Upper lobe of left lung (tissue), 6 donors: ENCODE data around the gene TRAT1. TPM values are rescaled to one million over a fixed set of nuclear protein-coding genes. Genes with fewer than 3 reads are reported as not detected.

ENCODE experiments used
- ATAC-seq, 2 donors: fragments of 200-7000 bp; cut with Tn5 transposase; one replicate each; pipeline ENCODE4 v1.9.1; 2022; ENCODE audit warnings: mild to moderate bottlenecking in 2 of 2, moderate library complexity in 2 of 2; ENCODE audit not compliant: low FRiP score in 2 of 2
- DNase-seq, 2 donors: peaks; one replicate each; pipeline ENCODE4 v3.0.0-alpha.2; 2019 to 2020
- H3K27ac ChIP-seq, 4 donors: fragments of 200-600 bp; sonication (generic); one replicate each; pipeline ENCODE4 v1.5.1; 2016 to 2019
- H3K27me3 ChIP-seq, 4 donors: fragments of 200-600 bp; sonication (generic); one replicate each; pipeline ENCODE4 v1.5.1; 2017 to 2019
- H3K36me3 ChIP-seq, 4 donors: fragments of 200-600 bp; sonication (generic); one replicate each; pipeline ENCODE4 v1.5.1; 2016 to 2019
- H3K4me1 ChIP-seq, 4 donors: fragments of 200-600 bp; sonication (generic); one replicate each; pipeline ENCODE4 v1.5.1; 2018 to 2019
- H3K4me3 ChIP-seq, 4 donors: fragments of 200-600 bp; sonication (generic); one replicate each; pipeline ENCODE4 v1.5.1; 2017 to 2019; ENCODE audit warnings: mild to moderate bottlenecking in 2 of 4, moderate library complexity in 1 of 4
- H3K9me3 ChIP-seq, 4 donors: fragments of 200-600 bp; sonication (generic); one replicate each; pipeline ENCODE4 v1.5.1; 2018 to 2019
- EP300 ChIP-seq, 4 donors: sonication (generic); formaldehyde crosslinking; IDR thresholded peaks; one replicate each; pipeline ENCODE4 v1.5.1; 2017; ENCODE audit warnings: antibody characterized with exemption in 4 of 4, control low read depth in 2 of 4
- POLR2A ChIP-seq, 4 donors: fragments of 450-650 bp; IDR thresholded peaks; one replicate each; pipeline ENCODE4 v1.5.1; 2016 to 2017; ENCODE audit warnings: antibody characterized with exemption in 4 of 4, mild to moderate bottlenecking in 2 of 4
- POLR2AphosphoS5 ChIP-seq, 2 donors: sonication (generic); formaldehyde crosslinking; IDR thresholded peaks; one replicate each; pipeline ENCODE4 v1.5.1; 2017; ENCODE audit warnings: antibody characterized with exemption in 2 of 2
- WGBS, 2 donors: methylation state at CpG; one replicate each; pipeline ENCODE4 v1.1.5; 2017 to 2018; 5-methylcytosine and 5-hydroxymethylcytosine counted together
- total RNA-seq, 6 donors: library from RNA; depleted of rRNA in 4 of 6; stranded (reverse); fragments of >200 nt in 4 of 6; gene quantifications; one replicate each; pipeline versions ENCODE4 v1.1.0 to v1.2.1, GENCODE V29; 2016 to 2021
- TF ChIP-seq, protein P1 (sequence below), 6 experiments: fragments of 450-650 bp in 4 of 6; fragments of 200-600 bp in 2 of 6; sonication (generic) in 2 of 6; IDR thresholded peaks; one replicate each; pipeline ENCODE4 v1.5.1; 2016 to 2019; ENCODE audit warnings: antibody characterized with exemption in 6 of 6
- donor health status: DM: no; HTN: no; CAD: no; lungs with moderate emphysema.
- donor health status: DM: no; HTN: yes; CAD: no; lungs with severe emphysema.

TRAT1 gene
- total RNA-seq, 6 donors from 2014 or later, result 0.67 to 9.9 (median 1.1) TPM

DNA sequence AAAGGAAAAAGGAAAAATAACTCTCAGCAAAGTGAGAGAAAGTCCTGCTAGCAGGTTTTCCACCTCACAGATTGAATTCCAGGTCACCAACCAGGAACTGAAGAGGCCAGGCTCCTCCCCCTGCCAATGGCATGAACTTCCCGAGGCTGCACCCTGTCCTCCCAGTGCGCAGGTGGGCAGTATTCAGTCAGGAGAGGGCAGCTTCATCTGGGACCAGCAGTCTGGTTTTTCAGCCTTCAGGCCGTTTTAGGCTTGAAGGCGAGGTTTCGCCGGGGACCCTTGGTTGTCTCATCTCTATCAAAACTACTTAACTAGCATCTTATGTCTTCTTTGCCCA is 41.2 kb downstream of the TRAT1 start:
- WGBS, 2 donors, result 84 to 86% methylated on average over 6 of the region's 6 CpGs
- Histone ChIP-seq H3K27ac (no peak overlapping the region), H3K4me3 (no peak overlapping the region), H3K9me3 (no peaks in the 10 kb centered on the region), H3K27me3 (no peaks in the 10 kb centered on the region), H3K36me3 (no peaks in the 10 kb centered on the region), H3K4me1 (no peaks in the 10 kb centered on the region)
- ATAC-seq (no peak), DNase-seq (no peak)
- no peak for TF ChIP-seq EP300 (IDR thresholded peaks at IDR 0.05)
- TF ChIP-seq POLR2AphosphoS5 (IDR thresholded peaks at IDR 0.05), result no peak
- no peak for TF ChIP-seq POLR2A (IDR thresholded peaks at IDR 0.05)
- TF ChIP-seq, protein P1, sequence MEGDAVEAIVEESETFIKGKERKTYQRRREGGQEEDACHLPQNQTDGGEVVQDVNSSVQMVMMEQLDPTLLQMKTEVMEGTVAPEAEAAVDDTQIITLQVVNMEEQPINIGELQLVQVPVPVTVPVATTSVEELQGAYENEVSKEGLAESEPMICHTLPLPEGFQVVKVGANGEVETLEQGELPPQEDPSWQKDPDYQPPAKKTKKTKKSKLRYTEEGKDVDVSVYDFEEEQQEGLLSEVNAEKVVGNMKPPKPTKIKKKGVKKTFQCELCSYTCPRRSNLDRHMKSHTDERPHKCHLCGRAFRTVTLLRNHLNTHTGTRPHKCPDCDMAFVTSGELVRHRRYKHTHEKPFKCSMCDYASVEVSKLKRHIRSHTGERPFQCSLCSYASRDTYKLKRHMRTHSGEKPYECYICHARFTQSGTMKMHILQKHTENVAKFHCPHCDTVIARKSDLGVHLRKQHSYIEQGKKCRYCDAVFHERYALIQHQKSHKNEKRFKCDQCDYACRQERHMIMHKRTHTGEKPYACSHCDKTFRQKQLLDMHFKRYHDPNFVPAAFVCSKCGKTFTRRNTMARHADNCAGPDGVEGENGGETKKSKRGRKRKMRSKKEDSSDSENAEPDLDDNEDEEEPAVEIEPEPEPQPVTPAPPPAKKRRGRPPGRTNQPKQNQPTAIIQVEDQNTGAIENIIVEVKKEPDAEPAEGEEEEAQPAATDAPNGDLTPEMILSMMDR (IDR thresholded peaks at IDR 0.05), result no peak

DNA sequence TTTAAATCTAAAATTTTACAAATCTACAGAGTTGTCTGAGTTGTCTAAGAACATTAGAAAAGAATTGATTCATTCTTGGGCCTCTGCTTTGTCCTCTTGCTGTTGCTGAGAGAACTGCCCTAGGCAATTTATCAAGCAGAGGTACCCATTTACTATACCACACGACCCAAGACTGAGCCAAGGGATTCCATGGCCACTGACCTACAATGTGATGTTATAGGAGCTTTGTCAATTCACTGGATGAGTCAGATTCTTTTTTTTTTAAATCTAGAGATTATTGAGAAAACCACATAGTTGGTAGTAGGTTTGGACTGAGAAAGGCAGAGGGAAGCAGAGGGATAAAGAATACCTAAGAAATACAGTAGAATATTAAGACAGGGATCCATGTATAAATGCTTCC is 55.3 kb downstream of the TRAT1 start:
- Histone ChIP-seq H3K27me3 (no peaks in the 10 kb centered on the region), H3K4me3 (no peak overlapping the region), H3K27ac (no peak overlapping the region), H3K4me1 (no peaks in the 10 kb centered on the region), H3K9me3 (no peaks in the 10 kb centered on the region), H3K36me3 (no peaks in the 10 kb centered on the region)
- 50 to 60% methylated on average over 1 of the region's 1 CpG for WGBS, 2 donors
- ATAC-seq, result no peak
- no peak for DNase-seq
- TF ChIP-seq, protein P1 (IDR thresholded peaks at IDR 0.05), result no peak
- TF ChIP-seq POLR2AphosphoS5 (IDR thresholded peaks at IDR 0.05) (no peak), POLR2A (IDR thresholded peaks at IDR 0.05) (no peak), EP300 (IDR thresholded peaks at IDR 0.05) (no peak)

DNA sequence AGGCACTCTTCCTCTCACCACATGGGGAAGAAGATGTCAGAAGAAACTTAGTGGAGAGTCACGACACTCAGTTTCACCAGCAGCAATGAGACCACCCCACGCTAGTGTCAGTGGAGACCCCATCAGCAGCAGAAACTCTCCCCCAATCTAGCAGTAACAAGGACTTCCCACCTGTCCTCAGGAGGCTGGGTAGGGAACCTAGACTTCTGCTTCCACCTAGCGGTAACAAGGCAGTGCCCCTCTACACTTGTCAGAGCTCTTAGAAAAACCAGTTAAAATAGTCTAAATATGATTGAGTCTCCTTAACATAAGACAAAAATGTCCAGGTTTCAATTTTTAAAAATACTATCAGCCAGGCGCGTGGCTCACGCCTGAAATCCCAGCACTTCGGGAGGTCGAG is 57.3 kb downstream of the TRAT1 start:
- H3K4me3 ChIP-seq, result no peak overlapping the region
- H3K27ac ChIP-seq, result no peak overlapping the region
- ATAC-seq, result no peak
- H3K27me3 ChIP-seq, result no peaks in the 10 kb centered on the region
- H3K36me3 ChIP-seq, result no peaks in the 10 kb centered on the region
- TF ChIP-seq, protein P1 (IDR thresholded peaks at IDR 0.05), result no peak
- TF ChIP-seq EP300 (IDR thresholded peaks at IDR 0.05) (no peak), POLR2A (IDR thresholded peaks at IDR 0.05) (no peak), POLR2AphosphoS5 (IDR thresholded peaks at IDR 0.05) (no peak)
- no peak for DNase-seq
- 87 to 91% methylated on average over 7 to 8 of the region's 8 CpGs for WGBS, 2 donors
- no peaks in the 10 kb centered on the region for H3K9me3 ChIP-seq
- H3K4me1 ChIP-seq, result no peaks in the 10 kb centered on the region

DNA sequence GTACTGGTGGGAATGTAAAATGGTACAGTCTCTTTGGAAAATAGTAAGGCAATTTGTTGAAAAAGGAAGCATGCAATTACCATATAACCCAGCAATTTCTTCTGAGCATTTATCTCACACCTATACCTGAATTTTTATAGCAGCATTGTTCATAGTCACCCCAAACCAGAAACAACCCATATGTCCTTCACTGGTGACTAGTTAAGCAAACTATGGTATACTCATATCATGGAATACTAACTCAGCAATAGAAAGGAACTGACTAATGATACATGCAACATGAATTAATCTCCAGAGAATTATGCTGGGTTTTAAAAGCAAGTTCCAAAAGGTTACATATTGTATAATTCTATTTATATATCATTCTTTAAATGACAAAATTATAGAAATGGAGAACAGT is 60.2 kb downstream of the TRAT1 start:
- H3K36me3 ChIP-seq, result no peaks in the 10 kb centered on the region
- TF ChIP-seq POLR2AphosphoS5 (IDR thresholded peaks at IDR 0.05), result no peak
- TF ChIP-seq, protein P1 (IDR thresholded peaks at IDR 0.05), result no peak
- TF ChIP-seq EP300 (IDR thresholded peaks at IDR 0.05), result no peak
- no peak for TF ChIP-seq POLR2A (IDR thresholded peaks at IDR 0.05)

DNA sequence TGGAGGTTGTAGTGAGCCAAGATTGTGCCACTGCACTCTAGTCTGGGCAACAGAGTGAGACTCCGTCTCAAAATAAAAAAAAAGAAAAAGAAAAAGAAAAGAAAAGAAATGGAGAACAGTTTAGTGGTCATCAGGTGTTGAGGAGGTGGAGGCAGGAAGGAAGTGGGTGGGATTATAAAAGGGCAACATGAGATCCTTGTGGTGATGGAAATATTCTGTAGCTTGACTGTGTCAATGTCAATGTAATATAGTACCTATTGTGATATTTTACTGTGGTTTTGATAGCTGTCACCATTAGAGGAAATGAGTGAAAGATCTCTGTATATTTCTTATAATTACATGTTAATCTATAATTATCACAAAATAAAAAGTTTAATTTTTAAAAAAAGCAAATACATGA is 60.8 kb downstream of the TRAT1 start:
- Histone ChIP-seq H3K9me3 (no peaks in the 10 kb centered on the region), H3K27me3 (no peaks in the 10 kb centered on the region), H3K4me3 (no peak overlapping the region), H3K4me1 (no peaks in the 10 kb centered on the region), H3K27ac (no peak overlapping the region), H3K36me3 (no peaks in the 10 kb centered on the region)
- WGBS, 2 donors, result 0 to 88% methylated on average over 1 of the region's 1 CpG
- no peak for DNase-seq
- TF ChIP-seq, protein P1 (IDR thresholded peaks at IDR 0.05), result no peak
- ATAC-seq, result no peak

More for the DNA sequence above, 60.2 kb downstream of the TRAT1 start:
- DNase-seq, result no peak
- ATAC-seq, result no peak
- no peak overlapping the region for H3K4me3 ChIP-seq
- no peaks in the 10 kb centered on the region for H3K27me3 ChIP-seq
- H3K27ac ChIP-seq, result no peak overlapping the region
- H3K9me3 ChIP-seq, result no peaks in the 10 kb centered on the region
- no peaks in the 10 kb centered on the region for H3K4me1 ChIP-seq
